Measurements from ENCODE around the gene PATL1.
"Not testable (repeated sequence)": the region's sequence is repeated elsewhere in the genome, so short reads cannot be mapped to it uniquely, and the experiment has no call there.

DNA sequence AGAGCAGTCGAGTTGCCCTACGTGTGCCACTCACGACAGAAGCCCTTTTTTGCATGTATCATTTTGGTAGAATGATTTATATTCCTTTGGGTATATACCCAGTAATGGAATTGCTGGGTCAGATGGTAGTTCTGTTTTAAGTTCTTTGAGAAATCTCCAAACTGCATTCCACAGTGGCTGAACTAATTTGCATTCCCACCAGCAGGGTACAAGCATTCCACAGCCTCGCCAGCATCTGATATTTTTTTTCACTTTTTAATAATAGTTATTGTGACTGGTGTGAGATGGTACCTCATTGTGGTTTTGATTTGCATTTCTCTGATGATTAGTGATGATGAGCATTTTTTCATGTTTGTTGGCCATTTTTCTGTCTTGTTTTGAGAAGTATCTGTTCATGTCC, 41.9 kb downstream of the PATL1 start:
- TF ChIP-seq, protein P1, sequence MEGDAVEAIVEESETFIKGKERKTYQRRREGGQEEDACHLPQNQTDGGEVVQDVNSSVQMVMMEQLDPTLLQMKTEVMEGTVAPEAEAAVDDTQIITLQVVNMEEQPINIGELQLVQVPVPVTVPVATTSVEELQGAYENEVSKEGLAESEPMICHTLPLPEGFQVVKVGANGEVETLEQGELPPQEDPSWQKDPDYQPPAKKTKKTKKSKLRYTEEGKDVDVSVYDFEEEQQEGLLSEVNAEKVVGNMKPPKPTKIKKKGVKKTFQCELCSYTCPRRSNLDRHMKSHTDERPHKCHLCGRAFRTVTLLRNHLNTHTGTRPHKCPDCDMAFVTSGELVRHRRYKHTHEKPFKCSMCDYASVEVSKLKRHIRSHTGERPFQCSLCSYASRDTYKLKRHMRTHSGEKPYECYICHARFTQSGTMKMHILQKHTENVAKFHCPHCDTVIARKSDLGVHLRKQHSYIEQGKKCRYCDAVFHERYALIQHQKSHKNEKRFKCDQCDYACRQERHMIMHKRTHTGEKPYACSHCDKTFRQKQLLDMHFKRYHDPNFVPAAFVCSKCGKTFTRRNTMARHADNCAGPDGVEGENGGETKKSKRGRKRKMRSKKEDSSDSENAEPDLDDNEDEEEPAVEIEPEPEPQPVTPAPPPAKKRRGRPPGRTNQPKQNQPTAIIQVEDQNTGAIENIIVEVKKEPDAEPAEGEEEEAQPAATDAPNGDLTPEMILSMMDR (IDR thresholded peaks at IDR 0.05), result not testable (repeated sequence)
- TF ChIP-seq POLR2A (IDR thresholded peaks at IDR 0.05), result not testable (repeated sequence)

Data from transverse colon (tissue), 3 donors.